HUES6 (cell line): ENCODE data around the gene ZC2HC1B.
A peak's percentile ranks its signal among the peaks of the same experiment; 100 is the strongest.

Experiments used
- H3K27ac ChIP-seq: 2 replicates; pipeline ENCODE4 v1.7.0; 2013; ENCODE audit warnings: low read depth, mild to moderate bottlenecking, low read length, inconsistent platforms
- H3K27me3 ChIP-seq: 2 replicates; pipeline ENCODE4 v1.6.1; 2013; ENCODE audit warnings: low read length; ENCODE audit not compliant: control insufficient read depth, insufficient read depth
- H3K36me3 ChIP-seq: 2 replicates; pipeline ENCODE4 v1.6.1; 2013; ENCODE audit warnings: low read length; ENCODE audit not compliant: control insufficient read depth, insufficient read depth
- H3K4me1 ChIP-seq: 2 replicates; pipeline ENCODE4 v1.6.1; 2013; ENCODE audit warnings: low read length; ENCODE audit not compliant: control insufficient read depth, insufficient read depth
- H3K4me3 ChIP-seq: 2 replicates; pipeline ENCODE4 v1.5.1; 2013; ENCODE audit warnings: low read depth, low read length
- H3K9ac ChIP-seq: one replicate; pipeline ENCODE4 v1.6.1; 2013; ENCODE audit warnings: mild to moderate bottlenecking, low read length
- H3K9me3 ChIP-seq: 2 replicates; pipeline ENCODE4 v1.6.1; 2013; ENCODE audit warnings: low read depth, low read length; ENCODE audit not compliant: control insufficient read depth, insufficient read depth

The ZC2HC1B gene

DNA sequence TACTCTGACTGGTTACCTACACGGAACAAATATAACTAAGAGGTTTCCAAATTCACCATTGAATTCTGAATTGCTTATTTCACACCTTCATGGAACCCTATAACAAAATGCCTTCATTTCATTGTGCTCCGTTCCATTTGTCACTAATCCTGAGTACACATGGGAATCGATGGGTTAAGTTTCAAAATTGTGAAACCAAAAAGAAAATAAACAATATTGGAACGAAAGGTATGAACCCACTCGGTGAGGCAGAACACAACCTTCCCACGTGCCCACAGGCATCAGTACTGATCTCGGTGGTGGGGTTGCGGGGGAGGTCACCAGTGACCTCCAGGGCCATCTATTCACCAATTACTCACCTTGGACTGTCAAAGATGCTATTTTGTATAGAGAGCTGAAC lies 109.8 kb downstream of the ZC2HC1B start:
- no peak overlapping the region for H3K27ac ChIP-seq

DNA sequence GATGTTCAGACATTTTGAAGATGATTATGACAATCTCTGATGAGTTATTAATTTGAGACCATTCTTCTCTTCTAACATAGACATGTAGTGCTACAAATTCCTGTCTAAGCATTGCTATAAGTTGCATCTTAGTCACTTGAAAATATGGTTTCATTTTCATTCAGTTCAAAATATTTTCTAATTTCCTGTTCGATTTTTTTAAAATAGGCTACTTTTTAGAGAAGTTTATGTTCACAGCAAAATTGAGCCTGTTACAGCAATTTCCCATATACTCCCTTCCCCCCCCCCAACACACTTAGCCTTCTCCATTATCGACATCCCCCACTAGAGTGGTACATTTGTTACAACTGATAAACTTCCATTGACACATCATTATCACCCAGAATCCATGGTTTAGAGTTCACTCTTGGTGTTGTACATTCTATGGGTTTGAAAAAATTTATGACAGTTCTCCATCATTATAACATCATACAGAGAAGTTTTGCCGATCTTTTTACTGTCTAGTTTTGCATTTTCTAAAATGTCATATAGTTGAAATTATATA lies 112.6 kb downstream of the ZC2HC1B start:
- H3K4me3 ChIP-seq: no peak overlapping the region
- no peaks in the 10 kb centered on the region; the same call in 1 of the 2 replicates for H3K9me3 ChIP-seq
- H3K36me3 ChIP-seq: no peaks in the 10 kb centered on the region
- no peak overlapping the region for H3K9ac ChIP-seq
- H3K27ac ChIP-seq: no peak overlapping the region
- H3K4me1 ChIP-seq: peaks cover 37% of the 10 kb centered on the region
- peaks cover 63% of the 10 kb centered on the region for H3K27me3 ChIP-seq

More for the DNA sequence above, 109.8 kb downstream of the ZC2HC1B start:
- H3K36me3 ChIP-seq: no peaks in the 10 kb centered on the region
- H3K9me3 ChIP-seq: no peaks in the 10 kb centered on the region
- H3K27me3 ChIP-seq: peaks cover 84% of the 10 kb centered on the region
- H3K4me1 ChIP-seq: peaks cover 50% of the 10 kb centered on the region
- H3K4me3 ChIP-seq: 0 out of 2 replicates have a peak overlapping the region, but pooled peaks have one; percentile 44
- H3K9ac ChIP-seq: no peak overlapping the region

DNA sequence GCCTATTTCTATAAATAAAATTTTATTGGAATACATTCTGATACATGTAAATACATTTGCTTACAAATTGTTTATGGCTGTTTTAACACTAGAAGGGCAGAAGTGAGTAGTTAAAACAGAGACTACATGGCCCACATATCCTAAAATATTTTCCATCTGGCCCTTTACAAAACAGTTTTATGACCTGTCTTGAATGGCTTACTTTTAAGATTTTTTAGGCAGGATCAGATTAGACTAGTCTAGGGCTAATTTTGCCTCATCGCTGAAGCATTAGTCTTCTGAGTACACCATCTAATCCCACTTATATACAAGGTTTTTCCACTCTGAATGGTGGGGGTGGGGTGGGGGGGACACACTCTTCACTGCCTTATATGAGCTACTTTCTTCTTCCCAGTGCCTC lies 116.6 kb downstream of the ZC2HC1B start:
- H3K9me3 ChIP-seq: no peaks in the 10 kb centered on the region; the same call in 1 of the 2 replicates
- no peaks in the 10 kb centered on the region for H3K36me3 ChIP-seq
- H3K4me1 ChIP-seq: peaks cover 1% of the 10 kb centered on the region
- H3K27ac ChIP-seq: no peak overlapping the region
- no peak overlapping the region for H3K4me3 ChIP-seq
- peaks cover 53% of the 10 kb centered on the region for H3K27me3 ChIP-seq
- no peak overlapping the region for H3K9ac ChIP-seq

DNA sequence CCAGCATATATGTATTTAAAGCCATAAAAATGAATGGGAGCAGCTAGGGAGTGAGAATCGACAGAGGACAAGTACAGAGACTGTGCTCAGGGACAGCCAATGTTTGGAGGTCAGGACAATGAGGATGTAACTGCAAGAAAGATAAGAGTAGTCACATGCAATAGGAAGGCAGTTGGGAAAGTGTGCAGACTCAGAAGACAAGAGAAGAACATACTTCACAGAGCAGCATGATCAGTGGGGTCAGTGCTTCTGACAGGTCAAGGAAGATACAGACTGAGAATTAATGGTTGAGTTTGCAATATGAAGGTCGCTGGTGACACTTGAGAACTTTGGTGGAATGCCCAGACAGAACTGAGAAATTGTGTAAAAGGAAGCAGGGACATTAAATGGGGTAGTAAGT lies 118.7 kb downstream of the ZC2HC1B start:
- 0 out of 2 replicates have a peak, but pooled peaks cover 3% of the 10 kb centered on the region for H3K4me1 ChIP-seq
- peaks cover 59% of the 10 kb centered on the region for H3K27me3 ChIP-seq
- H3K4me3 ChIP-seq: no peak overlapping the region
- no peaks in the 10 kb centered on the region; the same call in 1 of the 2 replicates for H3K9me3 ChIP-seq
- no peak overlapping the region for H3K27ac ChIP-seq
- H3K9ac ChIP-seq: no peak overlapping the region
- no peaks in the 10 kb centered on the region for H3K36me3 ChIP-seq

DNA sequence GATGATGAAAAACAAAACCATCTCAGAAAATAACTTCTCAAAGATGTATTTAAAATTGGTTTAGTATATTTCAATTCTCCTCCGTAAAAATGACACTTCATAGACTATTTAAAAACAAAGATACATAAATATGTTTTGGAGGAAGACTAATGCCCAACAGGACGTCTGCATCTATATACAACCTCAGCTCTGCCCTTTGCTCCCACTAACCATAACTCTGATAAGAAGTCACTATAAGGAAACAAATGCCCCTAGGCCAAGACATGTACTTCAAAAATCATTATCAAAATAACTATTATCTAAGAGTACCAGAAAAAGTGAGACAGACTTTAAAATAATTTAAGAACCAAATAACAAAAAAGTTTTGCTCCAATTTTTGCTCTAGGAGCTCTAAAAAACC lies 120.4 kb downstream of the ZC2HC1B start:
- Histone ChIP-seq H3K27ac (no peak overlapping the region), H3K27me3 (peaks cover 70% of the 10 kb centered on the region), H3K9me3 (no peaks in the 10 kb centered on the region; the same call in 1 of the 2 replicates), H3K4me1 (0 out of 2 replicates have a peak, but pooled peaks cover 3% of the 10 kb centered on the region), H3K4me3 (no peak overlapping the region), H3K9ac (no peak overlapping the region), H3K36me3 (no peaks in the 10 kb centered on the region)

DNA sequence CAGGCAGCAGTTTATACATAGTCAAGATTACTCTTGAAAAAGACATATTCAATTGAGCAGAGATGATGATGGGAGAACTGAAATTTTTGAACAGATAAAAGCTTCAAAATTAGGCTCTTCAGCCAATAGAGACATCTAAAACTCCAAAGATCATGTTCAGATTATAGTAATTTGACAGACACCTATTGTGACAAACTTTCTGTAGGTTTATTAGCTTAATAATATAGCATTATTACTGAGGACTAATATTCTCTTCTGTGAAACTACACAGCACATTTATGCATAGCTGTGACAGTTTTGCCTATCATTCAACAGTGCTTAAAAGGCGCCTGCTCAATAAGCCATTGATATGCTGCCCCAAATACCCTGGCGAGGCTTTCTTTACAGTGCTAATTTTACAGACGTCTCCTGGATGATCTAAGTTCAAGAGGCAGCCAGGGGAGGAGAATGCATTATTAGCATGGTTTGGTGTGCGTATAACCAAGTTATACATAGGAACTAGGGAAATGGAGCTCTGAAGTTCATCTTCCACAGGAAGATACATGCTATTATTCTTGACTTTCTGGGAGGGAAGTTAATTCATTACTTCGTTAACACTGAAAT lies 122.3 kb downstream of the ZC2HC1B start:
- 0 out of 2 replicates have a peak, but pooled peaks cover 3% of the 10 kb centered on the region for H3K4me1 ChIP-seq
- peaks cover 70% of the 10 kb centered on the region for H3K27me3 ChIP-seq
- no peak overlapping the region for H3K9ac ChIP-seq
- H3K9me3 ChIP-seq: peaks cover 3% of the 10 kb centered on the region; the same call in 1 of the 2 replicates
- no peak overlapping the region for H3K27ac ChIP-seq
- no peak overlapping the region for H3K4me3 ChIP-seq
- no peaks in the 10 kb centered on the region for H3K36me3 ChIP-seq
